ENCODE results near the gene DCN.

DNA sequence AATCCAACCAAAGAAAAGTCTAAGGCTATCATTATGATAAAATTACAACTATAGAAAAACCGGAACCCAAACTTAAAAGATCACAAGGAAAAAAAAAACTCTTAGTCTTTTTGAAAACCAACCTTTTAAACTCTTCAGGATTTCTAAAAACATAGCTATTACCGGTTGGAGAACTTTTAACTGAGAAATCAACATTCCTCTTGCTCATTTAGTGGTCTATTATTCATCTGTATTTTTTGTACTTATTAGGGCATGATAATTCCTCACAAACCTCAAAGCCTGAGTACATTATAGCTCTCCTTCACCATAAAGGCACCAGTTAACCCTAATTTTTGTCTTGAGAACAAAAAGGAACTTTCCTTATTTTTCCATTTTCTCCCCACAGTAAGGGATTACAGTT, 81.7 kb downstream of the DCN start:
- TF ChIP-seq, protein P1, sequence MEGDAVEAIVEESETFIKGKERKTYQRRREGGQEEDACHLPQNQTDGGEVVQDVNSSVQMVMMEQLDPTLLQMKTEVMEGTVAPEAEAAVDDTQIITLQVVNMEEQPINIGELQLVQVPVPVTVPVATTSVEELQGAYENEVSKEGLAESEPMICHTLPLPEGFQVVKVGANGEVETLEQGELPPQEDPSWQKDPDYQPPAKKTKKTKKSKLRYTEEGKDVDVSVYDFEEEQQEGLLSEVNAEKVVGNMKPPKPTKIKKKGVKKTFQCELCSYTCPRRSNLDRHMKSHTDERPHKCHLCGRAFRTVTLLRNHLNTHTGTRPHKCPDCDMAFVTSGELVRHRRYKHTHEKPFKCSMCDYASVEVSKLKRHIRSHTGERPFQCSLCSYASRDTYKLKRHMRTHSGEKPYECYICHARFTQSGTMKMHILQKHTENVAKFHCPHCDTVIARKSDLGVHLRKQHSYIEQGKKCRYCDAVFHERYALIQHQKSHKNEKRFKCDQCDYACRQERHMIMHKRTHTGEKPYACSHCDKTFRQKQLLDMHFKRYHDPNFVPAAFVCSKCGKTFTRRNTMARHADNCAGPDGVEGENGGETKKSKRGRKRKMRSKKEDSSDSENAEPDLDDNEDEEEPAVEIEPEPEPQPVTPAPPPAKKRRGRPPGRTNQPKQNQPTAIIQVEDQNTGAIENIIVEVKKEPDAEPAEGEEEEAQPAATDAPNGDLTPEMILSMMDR (IDR thresholded peaks at IDR 0.05; ENCODE audit: low read depth, low read length), result no peak
- TF ChIP-seq EZH2phosphoT487 (IDR thresholded peaks at IDR 0.05; ENCODE audit: low read depth), result no peak
